H9 (cell line): ENCODE data around the gene ZC3HAV1L. TPM values are rescaled to one million over a fixed set of nuclear protein-coding genes. Genes with fewer than 3 reads are reported as not detected.

Experiments
- DNase-seq: peaks from one replicate; pipeline ENCODE4 v3.0.0-alpha.2; 2017
- H2AFZ ChIP-seq: one replicate; pipeline ENCODE4 v1.6.1; 2013; ENCODE audit warnings: mild to moderate bottlenecking, low read length, control low read depth, moderate library complexity
- H2AK5ac ChIP-seq: 2 replicates; pipeline ENCODE4 v1.6.1; 2013; ENCODE audit warnings: low read length, control low read depth, mixed read lengths; ENCODE audit not compliant: insufficient read length
- H2BK120ac ChIP-seq: one replicate; pipeline ENCODE4 v1.6.1; 2013; ENCODE audit warnings: low read depth, mild to moderate bottlenecking, low read length, control low read depth, inconsistent platforms; ENCODE audit not compliant: poor library complexity, severe bottlenecking
- H2BK12ac ChIP-seq: 2 replicates; pipeline ENCODE4 v1.6.1; 2013; ENCODE audit warnings: low read length, control low read depth, mixed read lengths, low read depth; ENCODE audit not compliant: insufficient read length
- H2BK15ac ChIP-seq: 2 replicates; pipeline ENCODE4 v1.6.1; 2013; ENCODE audit warnings: low read depth, low read length, control low read depth
- H2BK20ac ChIP-seq: one replicate; pipeline ENCODE4 v1.6.1; 2013; ENCODE audit warnings: low read depth, mild to moderate bottlenecking, low read length, control low read depth, inconsistent platforms; ENCODE audit not compliant: poor library complexity, severe bottlenecking
- H2BK5ac ChIP-seq: 2 replicates; pipeline ENCODE4 v1.6.1; 2013; ENCODE audit warnings: low read length, control low read depth, mixed read lengths; ENCODE audit not compliant: insufficient read length
- H3K14ac ChIP-seq: 2 replicates; pipeline ENCODE4 v1.6.1; 2013; ENCODE audit warnings: low read length, control low read depth; ENCODE audit not compliant: insufficient read depth
- H3K18ac ChIP-seq: 2 replicates; pipeline ENCODE4 v1.6.1; 2013; ENCODE audit warnings: low read depth, mild to moderate bottlenecking, mixed read lengths, low read length, control low read depth; ENCODE audit not compliant: insufficient read length
- H3K23ac ChIP-seq: 2 replicates; pipeline ENCODE4 v1.6.1; 2013; ENCODE audit warnings: low read length, control low read depth, mixed read lengths, low read depth; ENCODE audit not compliant: insufficient read length
- H3K23me2 ChIP-seq: 2 replicates; pipeline ENCODE4 v1.6.1; 2013; ENCODE audit warnings: low read depth, mild to moderate bottlenecking, mixed read lengths, low read length, control low read depth; ENCODE audit not compliant: insufficient read length, poor library complexity, severe bottlenecking
- H3K27ac ChIP-seq: 2 replicates; pipeline ENCODE4 v1.5.1; 2013; ENCODE audit warnings: low read length, control low read depth, mixed read lengths, low read depth; ENCODE audit not compliant: insufficient read length
- H3K27me3 ChIP-seq: 2 replicates; pipeline ENCODE4 v1.6.1; 2013; ENCODE audit warnings: low read length, control low read depth, inconsistent platforms; ENCODE audit not compliant: insufficient read depth
- H3K4ac ChIP-seq: 2 replicates; pipeline ENCODE4 v1.6.1; 2013; ENCODE audit warnings: low read depth, mild to moderate bottlenecking, control low read depth, inconsistent platforms, low read length, moderate library complexity
- H3K4me1 ChIP-seq: 2 replicates; pipeline ENCODE4 v1.6.1; 2013; ENCODE audit warnings: low read length, control low read depth, inconsistent platforms; ENCODE audit not compliant: insufficient read depth
- H3K4me2 ChIP-seq: 2 replicates; pipeline ENCODE4 v1.6.1; 2013; ENCODE audit warnings: low read length, control low read depth, mixed read lengths; ENCODE audit not compliant: insufficient read length, insufficient read depth
- H3K56ac ChIP-seq: 2 replicates; pipeline ENCODE4 v1.6.1; 2013; ENCODE audit warnings: low read depth, mild to moderate bottlenecking, mixed read lengths, low read length, control low read depth; ENCODE audit not compliant: insufficient read length
- H3K79me1 ChIP-seq: 2 replicates; pipeline ENCODE4 v1.6.1; 2013; ENCODE audit warnings: low read depth, mild to moderate bottlenecking, moderate library complexity, low read length, control low read depth, inconsistent platforms; ENCODE audit not compliant: insufficient read depth, poor library complexity, severe bottlenecking
- H3K79me2 ChIP-seq: 2 replicates; pipeline ENCODE4 v1.6.1; 2013; ENCODE audit warnings: low read length, control low read depth, inconsistent platforms; ENCODE audit not compliant: insufficient read depth
- H3K9ac ChIP-seq: 2 replicates; pipeline ENCODE4 v1.6.1; 2013; ENCODE audit warnings: low read length, control low read depth, mixed read lengths; ENCODE audit not compliant: insufficient read length; ENCODE audit errors: extremely low read depth
- H3K9me3 ChIP-seq: one replicate; pipeline ENCODE4 v1.6.1; 2013; ENCODE audit warnings: low read depth, low read length, inconsistent platforms; ENCODE audit not compliant: control insufficient read depth
- H3T11ph ChIP-seq: one replicate; pipeline ENCODE4 v1.6.1; 2013; ENCODE audit warnings: mild to moderate bottlenecking, low read length, control low read depth, inconsistent platforms
- H4K20me1 ChIP-seq: one replicate; pipeline ENCODE4 v1.6.1; 2013; ENCODE audit not compliant: control insufficient read depth, insufficient read length, insufficient read depth
- H4K5ac ChIP-seq: 2 replicates; pipeline ENCODE4 v1.6.1; 2013; ENCODE audit warnings: low read depth, mild to moderate bottlenecking, mixed read lengths, low read length, control low read depth; ENCODE audit not compliant: insufficient read length
- H4K8ac ChIP-seq: replicated peaks from 2 replicates; pipeline ENCODE4 v1.6.1; 2013; ENCODE audit warnings: low read length, control low read depth, mixed read lengths, low read depth; ENCODE audit not compliant: insufficient read length
- H4K91ac ChIP-seq: 2 replicates; pipeline ENCODE4 v1.6.1; 2013; ENCODE audit warnings: low read depth, mild to moderate bottlenecking, moderate library complexity, mixed read lengths, low read length, control low read depth; ENCODE audit not compliant: insufficient read length
- H3K27ac Mint-ChIP-seq, 3 experiments: 2 replicates in 2 of 3; 3 replicates in 1 of 3; pipeline ENCODE4 v1.8.0; 2020 to 2021; ENCODE audit warnings: mixed read lengths in 3 of 3, mild to moderate bottlenecking in 1 of 3, moderate library complexity in 1 of 3
- H3K27me3 Mint-ChIP-seq: 2 replicates; pipeline ENCODE4 v1.8.0; 2021; ENCODE audit warnings: low read depth, mild to moderate bottlenecking, moderate library complexity, mixed read lengths
- H3K36me3 Mint-ChIP-seq, 3 experiments: 2 replicates in 2 of 3; 3 replicates in 1 of 3; pipeline ENCODE4 v1.8.0; 2020 to 2021; ENCODE audit warnings: low read depth in 3 of 3, mixed read lengths in 3 of 3; ENCODE audit not compliant: insufficient read depth in 1 of 3
- H3K4me1 Mint-ChIP-seq, 2 experiments: 2 replicates each; pipeline ENCODE4 v1.8.0; 2020; ENCODE audit warnings: mixed read lengths in 2 of 2
- H3K4me3 Mint-ChIP-seq, 2 experiments: 2 replicates in 1 of 2; 3 replicates in 1 of 2; pipeline ENCODE4 v1.8.0; 2020 to 2021; ENCODE audit warnings: mild to moderate bottlenecking in 2 of 2, mixed read lengths in 2 of 2, moderate library complexity in 1 of 2
- H3K9me3 Mint-ChIP-seq, 2 experiments: 2 replicates in 1 of 2; 3 replicates in 1 of 2; pipeline ENCODE4 v1.8.0; 2020; ENCODE audit warnings: mild to moderate bottlenecking in 2 of 2, mixed read lengths in 2 of 2, moderate library complexity in 1 of 2
- CTCF ChIP-seq: fragments of 200-600 bp; sonication (generic); conservative IDR thresholded peaks from 3 replicates; pipeline ENCODE4 v1.8.0; 2021; ENCODE audit warnings: antibody characterized with exemption, mild to moderate bottlenecking
- WGBS: extraction: QIAGEN DNeasy Blood & Tissue Kit; methylation state at CpG from one replicate; pipeline ENCODE4 v1.1.7; 2013; ENCODE audit warnings: missing lambda C conversion rate, low lambda C conversion rate, mixed read lengths; ENCODE audit not compliant: insufficient read length; ENCODE audit errors: extremely low coverage; 5-methylcytosine and 5-hydroxymethylcytosine counted together
- total RNA-seq: library from RNA; stranded (reverse); gene quantifications from 2 replicates; pipeline ENCODE4 v1.2.1, GENCODE V29; 2021

ZC3HAV1L gene
- total RNA-seq, 1 experiment from 2014 or later = not detected

GRCh38 chr7:139046143-139046542 is 10.3 kb upstream of the ZC3HAV1L start:
- Mint-ChIP-seq H3K36me3 (peaks cover 2 to 33% (median 4%) of the 10 kb centered on the region in 3 experiments; a peak in 5 of 7 replicates), H3K4me1 (peaks cover 0 to 3% of the 10 kb centered on the region in 2 experiments; a peak in 2 of 4 replicates), H3K4me3 (no peak overlapping the region), H3K27me3 (no peaks in the 10 kb centered on the region), H3K9me3 (no peaks in the 10 kb centered on the region), H3K27ac (peak overlapping the region in 1 of 3 experiments; percentile 35; a peak in 2 of 7 replicates)
- Histone ChIP-seq H2BK12ac (no peak overlapping the region), H3K4me2 (no peak overlapping the region), H3K4me1 (no peaks in the 10 kb centered on the region; the same call in 1 of the 2 replicates), H4K5ac (no peak overlapping the region), H4K91ac (no peak overlapping the region), H3K27ac (no peak overlapping the region), H4K20me1 (no peaks in the 10 kb centered on the region), H2BK20ac (no peak overlapping the region), H3K27me3 (no peaks in the 10 kb centered on the region), H3K79me1 (no peaks in the 10 kb centered on the region), H2BK5ac (no peak overlapping the region), H3K4ac (no peak overlapping the region), H3K23me2 (no peaks in the 10 kb centered on the region), H2AFZ (no peak overlapping the region), H2BK120ac (no peak overlapping the region), H4K8ac (no peak overlapping the region), H3K18ac (no peak overlapping the region), H3T11ph (no peak overlapping the region), H3K14ac (no peak overlapping the region), H3K9me3 (no peaks in the 10 kb centered on the region), H3K56ac (no peak overlapping the region), H2BK15ac (no peak overlapping the region), H3K9ac (no peak overlapping the region), H3K23ac (no peak overlapping the region), H3K79me2 (no peaks in the 10 kb centered on the region), H2AK5ac (no peak overlapping the region)
- TF ChIP-seq CTCF = no peak
- DNase-seq = no peak
- WGBS = no CpG with 5 or more reads among the region's 6 CpGs
